NCI-H748 (cell line): ENCODE results near the gene CHI3L2.

Experiments used
- DNase-seq: peaks from one replicate; lab custom pipeline; 2025; ENCODE audit not compliant: unreplicated experiment; lab: John Stamatoyannopoulos, UW

CHI3L2 gene

DNA sequence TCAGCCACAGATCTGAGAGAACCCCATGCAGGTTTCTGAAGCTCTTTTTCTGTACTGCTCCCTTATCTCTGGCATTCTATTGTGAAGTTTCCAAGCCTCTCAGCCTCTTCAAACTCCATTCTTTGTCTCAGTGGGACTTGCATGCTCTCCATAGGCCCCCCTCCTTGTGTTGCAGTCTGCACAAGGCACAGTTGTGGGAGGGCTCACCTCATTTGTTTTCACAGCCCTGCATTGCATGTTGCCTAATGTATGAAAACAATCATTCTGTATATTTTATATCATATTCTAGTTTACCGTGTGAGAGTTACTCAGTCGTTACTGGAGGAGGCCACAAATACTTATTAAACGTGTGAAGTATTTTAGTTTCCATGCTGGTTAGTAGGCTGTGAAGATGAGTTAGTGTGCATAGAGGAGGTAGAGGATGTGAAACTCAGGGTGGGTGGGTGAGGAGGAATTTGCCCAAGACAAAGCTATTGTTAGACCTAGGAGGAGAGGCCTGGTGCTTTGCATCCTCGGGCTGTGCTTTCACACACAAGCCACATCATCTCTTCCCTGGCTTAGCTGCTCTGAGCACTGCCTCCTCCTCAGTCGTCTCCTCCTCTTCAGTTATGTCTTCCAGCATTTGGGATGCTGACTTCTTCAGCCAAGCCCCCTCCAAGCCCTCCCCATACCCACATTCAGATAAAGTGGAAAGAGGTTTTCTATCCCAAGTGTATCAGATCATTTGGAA is 7.8 kb upstream of the CHI3L2 start:
- no peak for DNase-seq

DNA sequence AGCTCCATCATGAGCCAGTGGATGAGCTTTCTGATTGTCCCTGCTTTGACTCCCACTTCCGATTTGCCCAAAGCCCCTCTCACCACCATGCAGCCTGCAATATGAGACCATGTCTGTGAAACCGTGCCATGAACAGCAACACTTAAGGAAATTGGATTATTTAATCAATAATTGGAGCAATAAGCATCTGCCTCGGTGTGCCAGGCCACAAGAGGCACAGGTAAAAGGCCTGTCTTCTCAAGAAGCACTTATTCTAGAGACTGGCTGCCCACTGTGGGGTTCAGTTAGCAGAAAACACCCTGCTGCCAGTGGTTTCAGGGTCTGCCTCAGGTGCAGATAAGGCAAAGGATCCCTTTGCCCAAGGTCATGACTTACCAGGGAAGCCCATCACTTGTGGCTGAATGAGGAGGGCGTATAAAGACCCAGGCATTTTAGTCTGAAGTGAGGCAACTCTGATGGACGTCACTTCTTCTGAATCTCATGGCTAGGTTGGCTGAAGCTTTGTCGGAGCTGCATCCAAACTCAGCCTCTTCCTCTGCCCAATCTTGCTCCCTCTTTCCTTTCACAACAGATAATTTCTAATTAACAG is 7.1 kb upstream of the CHI3L2 start:
- no peak for DNase-seq

DNA sequence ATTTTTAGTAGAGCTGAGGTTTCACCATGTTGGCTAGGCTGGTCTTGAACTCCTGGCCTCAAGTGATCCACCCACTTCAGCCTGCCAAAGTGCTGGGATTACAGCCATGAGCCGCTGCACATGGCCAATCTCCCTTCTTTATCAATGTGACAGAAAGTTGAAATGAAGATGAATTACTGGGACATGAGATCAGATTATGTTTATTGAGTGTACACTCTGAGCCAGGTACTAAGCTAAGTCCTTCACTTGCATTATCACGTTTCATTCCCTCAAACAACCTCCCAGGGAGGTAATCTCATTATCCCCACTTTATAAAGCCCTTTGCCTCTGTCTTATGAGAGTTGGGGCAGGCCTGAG is 6.3 kb upstream of the CHI3L2 start:
- DNase-seq, result no peak

DNA sequence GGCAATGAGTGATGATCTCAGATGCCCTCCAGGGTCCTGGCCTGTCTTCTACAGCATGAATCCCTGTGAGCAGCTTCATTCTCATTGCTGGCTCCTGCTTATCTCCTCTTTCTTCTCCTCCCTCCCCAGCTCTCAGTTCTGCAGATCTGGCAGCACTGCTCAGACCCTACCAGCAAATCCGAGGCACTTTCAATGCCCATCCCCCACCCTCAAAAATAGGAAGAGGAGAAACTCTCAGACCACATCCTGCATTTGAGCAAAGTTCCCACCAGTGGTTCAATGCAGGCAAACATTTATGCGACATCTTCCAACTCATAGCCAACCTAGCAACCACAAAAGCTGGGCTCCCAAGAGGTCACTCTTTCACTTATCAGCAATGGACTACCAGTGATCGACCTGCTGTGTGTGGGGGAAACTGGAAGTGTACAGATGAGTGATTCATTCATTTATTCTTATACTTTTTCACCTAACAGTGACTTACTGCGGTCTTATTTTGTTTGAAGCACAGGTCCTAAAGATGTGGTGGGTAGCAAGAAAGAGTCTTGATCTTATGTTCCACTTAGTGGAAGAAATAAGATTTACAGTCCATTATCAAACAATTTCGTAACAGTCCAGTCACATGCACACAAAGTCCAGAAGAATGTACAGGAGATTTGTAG is 5.8 kb upstream of the CHI3L2 start:
- no peak for DNase-seq

DNA sequence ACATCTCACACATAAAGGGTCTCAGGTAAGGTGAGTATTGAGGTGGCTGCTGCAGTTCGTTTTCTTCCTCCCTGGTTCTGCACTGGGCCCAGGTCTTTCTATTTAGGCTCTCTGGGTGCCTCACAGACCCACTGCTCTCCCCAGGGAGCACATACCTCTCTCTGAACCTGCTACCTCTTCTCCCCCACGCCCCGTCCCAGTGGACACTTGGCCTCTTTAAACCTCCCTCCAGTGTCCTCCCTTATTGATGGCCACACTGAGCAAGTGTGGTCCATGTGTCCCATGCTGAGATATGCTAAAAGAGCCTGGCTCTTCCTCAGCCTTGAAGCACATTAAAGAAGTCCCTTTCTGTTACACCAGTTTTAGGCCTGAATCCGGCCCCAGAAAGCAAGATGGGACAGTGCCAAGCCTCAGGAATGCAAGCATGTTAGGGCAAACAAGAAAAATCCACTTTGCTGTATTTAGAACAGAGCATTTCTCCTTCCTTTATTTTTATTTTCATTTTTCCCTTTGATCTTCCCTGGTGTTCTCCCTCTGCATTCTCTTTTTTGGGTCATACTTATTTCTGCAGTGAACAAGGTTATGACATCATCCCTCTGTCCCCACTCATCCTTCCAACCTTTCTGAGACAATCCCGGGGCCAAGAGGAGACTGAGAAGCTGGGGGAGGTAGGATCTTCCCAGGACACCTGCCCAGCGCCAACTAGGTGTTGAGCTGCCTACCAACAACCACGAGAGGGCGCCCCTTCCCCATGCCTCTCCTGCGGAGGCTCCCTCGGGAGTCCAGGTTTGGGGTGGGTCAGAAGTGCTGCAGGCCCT is 5.0 kb upstream of the CHI3L2 start:
- DNase-seq, result peak; percentile 68

DNA sequence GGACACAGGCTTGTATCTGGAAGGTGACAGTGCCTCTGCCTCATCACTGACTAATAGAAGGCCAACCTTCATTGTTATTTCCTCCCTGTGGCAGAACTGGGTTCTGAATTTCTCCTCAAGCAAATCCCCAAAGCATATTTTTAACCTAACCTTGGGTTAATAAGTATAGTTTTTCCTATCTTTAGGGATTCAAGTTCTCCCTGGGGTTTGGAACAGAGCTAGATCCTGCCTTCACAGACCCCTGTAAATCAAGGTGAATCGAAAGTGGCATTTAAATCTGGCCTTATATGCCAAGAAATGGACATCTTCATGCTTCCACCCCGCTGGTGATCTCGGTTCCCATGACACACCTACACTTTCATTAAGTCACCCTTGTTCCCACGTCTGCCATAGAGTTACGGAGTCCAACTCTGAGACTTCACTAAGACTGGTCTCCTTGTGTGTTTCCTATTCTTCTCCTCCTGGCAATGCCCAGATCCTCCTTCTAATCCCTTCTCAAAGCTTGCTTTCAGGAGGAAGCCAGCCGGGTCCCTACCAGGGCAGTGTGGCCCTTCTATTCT is 4.3 kb upstream of the CHI3L2 start:
- no peak for DNase-seq

DNA sequence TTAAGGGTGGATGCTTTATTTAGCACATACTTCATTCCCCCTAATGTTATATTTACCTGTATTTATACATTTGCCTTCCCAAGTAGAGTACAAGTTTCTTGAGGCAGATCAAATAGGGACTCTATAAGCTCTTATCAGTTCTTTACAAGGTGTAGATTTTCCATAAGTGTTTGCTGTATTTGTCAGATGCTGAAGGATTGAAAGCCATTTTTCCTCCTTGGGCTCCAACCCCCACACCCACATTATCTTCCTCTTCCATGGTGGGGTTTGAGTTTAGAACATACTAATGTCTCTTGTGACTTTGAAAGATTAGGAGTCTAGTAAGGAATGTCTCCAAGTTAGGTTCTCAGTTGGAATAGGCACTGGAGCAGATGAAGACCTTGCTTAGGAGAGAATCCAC is 2.4 kb upstream of the CHI3L2 start:
- DNase-seq, result no peak

DNA sequence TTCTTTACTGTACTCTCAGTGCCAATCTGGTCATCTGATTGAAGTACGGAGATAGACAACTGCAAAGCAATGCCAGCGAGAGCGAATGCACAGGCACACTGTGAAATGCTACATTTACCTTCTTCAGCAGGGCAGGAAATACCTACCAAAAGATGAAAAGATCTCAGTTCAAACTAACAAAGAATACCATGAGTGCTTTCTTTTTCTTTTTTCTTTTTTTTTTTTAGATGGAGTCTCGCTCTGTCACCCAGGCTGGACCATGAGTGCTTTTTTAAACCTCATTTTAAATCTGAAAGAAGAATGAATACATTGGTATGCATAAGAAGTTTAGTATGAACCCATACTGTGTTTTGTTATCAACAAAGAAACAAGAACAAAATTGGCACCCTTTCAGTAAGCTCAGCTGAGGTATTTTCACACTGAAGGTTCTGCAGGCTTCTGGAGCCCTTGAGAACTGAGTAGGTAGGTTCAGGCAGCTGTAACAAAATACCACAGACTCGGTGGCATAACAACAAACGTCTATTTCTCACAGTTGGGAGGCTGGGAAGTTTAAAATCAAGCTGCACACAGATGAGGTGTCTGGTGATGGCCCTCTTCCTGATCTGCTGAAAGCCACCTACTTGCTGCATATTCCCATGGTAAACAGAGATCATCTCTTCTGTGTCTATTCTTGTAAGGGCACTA is 1.7 kb upstream of the CHI3L2 start:
- no peak for DNase-seq

DNA sequence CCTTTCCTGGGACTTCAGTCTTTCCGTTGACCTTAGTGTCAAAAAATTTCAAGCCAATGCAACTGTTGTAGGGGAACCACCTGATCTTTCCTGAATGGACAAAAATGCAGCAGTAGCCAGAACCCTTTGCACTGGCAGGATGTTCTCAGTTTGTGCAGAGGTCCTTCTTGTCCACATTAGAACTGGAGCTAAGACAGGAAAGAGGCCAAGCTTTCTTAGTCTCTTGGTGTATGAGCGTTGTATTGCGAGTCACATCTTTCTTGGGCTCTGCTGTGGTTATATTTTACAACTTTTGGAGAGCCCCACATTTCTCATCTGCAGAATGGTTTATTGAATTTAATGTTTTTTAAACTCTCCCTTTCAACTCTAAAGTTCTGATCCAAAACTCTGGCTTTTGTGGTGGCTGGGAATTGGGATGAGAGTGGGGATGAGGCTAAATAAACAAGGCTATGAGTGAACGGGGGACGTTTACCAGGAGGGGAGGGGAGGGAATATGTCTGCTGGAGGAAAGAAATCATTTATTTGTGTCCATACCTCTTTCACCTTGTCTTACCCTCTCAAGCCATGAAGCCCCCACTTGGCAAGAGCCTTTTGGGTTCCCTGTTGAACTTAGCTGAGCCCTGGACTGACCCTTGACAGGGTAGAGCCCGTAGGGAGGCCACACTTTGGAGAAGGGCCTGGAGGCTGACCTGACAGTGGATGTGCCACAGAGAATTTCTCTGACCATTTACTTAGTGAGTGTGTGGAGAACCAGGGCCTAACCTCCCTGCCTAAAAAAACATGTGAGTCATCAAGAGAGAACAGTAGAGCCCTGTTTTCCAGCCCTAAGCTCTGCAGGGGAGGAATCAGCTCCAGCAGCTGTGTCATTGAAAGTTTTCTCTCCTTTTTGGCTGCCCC is 586 bp downstream of the CHI3L2 start:
- no peak for DNase-seq

DNA sequence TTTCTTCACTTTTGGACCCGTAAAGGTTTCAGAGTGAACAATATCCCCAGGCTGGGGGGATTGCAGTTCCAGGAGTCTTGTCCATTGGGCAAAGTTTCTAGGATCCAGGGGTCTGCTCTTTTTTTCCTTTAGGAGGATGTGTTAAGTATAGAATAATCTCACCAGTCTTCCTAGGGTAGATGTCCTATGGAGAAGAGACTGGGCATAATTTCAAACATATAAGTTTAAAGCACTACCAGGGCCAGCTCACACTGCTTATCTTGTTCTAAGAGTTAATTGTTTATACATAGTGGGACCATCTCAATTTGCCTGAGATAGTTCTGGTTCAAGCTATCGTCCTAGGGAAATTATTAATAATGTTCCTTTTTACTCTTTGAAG is 1.2 kb downstream of the CHI3L2 start:
- DNase-seq, result no peak

DNA sequence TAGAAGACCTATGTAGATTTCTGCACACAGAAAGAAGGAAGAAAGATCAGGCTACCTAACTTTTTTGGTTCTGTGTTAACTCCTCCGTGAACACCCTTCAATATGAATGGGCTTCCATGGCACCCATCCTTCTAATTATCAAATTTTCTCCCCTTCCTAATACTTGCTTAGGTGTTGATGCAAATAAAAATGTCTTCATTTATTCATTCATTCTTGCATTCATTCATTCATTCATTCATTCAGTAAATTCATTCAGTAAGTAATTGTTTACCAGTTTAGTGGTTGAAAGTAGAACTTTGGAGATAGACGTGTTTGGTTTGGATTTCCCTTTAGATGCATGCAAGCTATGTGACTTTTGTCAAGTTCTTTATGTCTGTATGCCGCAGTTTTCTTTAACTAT is 4.6 kb downstream of the CHI3L2 start:
- DNase-seq, result no peak

DNA sequence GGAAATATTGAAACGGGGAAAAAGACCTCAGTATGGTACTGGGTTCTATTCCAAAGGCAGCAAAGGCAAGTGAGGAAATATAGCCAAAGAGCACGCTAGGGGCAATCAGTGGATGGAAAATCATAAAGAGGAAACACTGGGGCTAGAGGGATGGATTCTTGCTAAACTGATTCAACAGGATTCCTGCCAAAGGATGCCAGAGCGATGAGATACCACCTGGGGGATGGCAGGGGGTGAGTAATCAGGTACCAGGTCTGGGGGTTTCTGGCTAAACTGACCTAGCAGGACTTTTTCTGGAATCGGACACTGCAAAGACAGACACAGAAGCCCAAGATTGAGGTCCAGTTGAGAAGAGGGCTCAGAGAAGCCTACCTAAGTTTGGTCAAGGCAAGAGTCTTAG is 6.7 kb downstream of the CHI3L2 start:
- DNase-seq, result no peak

DNA sequence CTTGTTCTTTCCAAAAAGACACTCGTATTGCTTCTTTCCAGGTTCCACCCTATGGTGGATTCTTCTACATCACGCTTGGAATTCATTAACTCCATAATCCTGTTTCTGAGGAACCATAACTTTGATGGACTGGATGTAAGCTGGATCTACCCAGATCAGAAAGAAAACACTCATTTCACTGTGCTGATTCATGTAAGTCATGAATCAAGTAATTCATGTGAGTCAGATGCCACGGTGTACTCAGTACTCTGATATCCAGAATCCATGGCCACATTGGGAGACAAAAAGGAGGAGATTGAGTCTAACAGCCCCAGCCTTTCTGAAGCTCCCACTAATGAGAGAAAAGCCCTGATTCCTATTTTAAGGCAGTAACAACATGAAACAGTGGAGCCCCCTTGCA is 7.4 kb downstream of the CHI3L2 start:
- DNase-seq, result no peak

DNA sequence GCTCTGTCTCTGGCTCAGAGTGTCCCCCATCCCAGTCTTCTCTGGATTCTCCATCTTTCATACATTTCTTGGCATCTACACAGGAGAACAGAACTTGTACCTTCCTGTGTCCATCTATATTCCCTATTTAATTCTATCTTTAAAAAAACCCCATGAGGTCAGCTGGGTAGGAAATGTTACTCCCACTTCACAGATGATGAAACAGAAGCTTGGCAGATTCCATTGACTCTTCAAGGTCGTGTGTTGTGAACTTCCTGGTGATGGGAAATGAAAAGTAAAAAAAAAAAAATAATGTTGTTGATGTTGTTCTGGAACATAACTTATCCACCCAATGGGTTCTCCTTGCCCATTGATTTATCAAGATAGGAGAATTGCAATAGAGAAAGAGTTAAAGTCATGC is 8.9 kb downstream of the CHI3L2 start:
- no peak for DNase-seq

DNA sequence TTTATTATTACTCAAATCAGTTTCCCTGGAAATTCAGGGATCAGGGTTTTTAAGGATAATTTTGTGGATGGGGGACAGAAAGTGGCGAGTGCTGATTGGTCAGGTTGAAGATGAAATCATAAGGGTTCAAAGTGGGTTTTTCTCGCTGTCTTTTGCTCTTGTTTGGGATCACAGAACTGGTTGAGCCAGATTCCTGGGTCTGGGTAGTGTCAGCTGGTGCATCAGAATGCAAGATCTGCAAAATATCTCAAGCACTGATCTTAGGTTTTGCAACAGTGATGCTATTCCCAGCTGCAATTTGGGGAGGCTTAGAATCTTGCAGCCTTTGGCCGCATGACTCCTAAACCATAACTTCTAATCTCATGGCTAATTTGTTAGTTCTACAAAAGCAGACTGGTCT is 9.3 kb downstream of the CHI3L2 start:
- DNase-seq, result no peak

DNA sequence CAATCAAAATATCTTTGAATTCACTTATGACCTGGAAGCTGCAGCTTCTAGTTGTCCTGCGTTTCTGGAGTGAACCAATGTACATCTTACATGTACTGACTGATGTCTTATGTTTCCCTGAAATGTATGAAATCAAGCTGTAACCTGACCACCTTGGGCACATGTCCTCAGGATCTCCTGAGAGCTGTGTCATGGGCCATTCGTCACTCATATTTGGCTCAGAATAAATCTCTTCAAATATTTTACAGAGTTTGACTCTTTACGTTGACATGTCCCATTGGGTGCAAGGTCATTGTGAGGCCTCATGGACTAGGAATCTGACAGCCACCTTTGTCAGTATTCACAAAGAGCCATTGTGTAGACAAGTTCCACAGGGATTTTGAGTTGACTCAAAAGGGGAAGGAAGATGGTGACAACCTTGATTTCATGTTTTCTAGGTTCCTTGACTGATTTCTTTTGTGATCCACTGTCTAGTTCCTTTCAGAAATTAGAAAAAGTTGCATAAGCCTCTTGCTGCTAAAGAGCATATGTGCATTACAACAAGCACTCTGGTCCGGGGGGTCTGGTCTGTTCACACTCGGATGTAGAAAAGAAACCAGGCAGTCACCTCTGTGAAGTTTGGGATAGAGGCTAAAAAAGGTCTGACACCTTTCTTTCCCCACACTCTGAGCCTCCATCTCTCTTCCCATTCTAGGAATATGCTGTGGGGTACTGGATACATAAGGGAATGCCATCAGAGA is 10.7 kb downstream of the CHI3L2 start:
- no peak for DNase-seq

DNA sequence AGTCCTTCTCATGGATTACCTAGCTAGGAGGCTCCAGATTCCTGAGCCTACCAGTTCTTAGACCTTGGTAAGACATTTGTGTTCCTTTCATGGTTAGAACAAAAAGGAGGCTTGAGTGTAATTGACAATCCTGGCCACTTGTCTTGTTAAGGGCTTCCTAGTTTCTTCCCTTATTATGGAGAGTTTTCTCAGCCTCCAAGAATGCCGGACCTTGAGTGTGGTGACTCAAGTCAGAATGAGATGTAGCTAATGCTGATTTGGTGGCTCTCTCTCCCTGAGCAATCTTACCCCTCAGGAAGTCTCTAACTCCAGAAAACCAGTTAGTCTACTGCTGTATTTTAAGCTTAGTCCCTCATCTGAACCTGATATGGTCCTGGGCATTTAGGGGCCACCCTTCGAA is 14.3 kb downstream of the CHI3L2 start:
- no peak for DNase-seq

DNA sequence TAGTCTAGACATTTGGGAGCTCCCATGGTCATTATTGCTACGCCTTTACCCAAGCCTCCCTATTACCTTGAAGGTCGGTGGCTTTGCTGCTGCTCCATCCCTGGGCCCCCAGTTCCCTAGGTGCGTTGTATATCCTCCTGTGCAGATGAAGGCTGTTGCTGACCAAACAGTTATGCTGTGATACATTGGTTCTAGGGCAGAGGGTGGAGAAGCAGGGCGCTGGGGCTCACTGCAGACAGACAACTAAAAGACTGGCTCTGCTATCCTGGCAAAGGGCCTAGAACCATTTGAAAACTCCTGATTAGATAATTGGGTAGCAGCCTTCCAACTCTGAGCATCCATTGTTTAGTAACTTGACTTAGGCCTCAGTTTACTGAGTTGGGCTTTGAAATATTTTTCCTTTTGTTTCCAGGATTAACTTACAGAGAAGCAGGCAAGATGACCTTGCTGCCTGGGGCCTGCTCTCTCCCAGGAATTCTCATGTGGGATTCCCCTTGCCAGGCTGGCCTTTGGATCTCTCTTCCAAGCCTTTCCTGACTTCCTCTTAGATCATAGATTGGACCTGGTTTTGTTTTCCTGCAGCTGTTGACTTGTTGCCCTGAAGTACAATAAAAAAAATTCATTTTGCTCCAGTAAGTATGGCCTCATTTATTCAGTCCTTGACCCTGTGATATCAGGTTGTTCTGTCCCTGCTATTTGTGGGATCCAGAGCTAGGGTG is 15.5 kb downstream of the CHI3L2 start:
- DNase-seq, result no peak
